Adipocyte (in vitro differentiated cells): ENCODE results near the gene GPC3.

Experiments used
- DNase-seq: peaks from one replicate; pipeline ENCODE4 v3.0.0-alpha.2; 2015; ENCODE audit warnings: low read depth
- H3K27me3 ChIP-seq: replicated peaks from 2 replicates; pipeline ENCODE4 v1.7.0; 2013; ENCODE audit warnings: mild to moderate bottlenecking, low read length, moderate library complexity; ENCODE audit not compliant: control insufficient read depth, insufficient read depth
- H3K36me3 ChIP-seq: 2 replicates; pipeline ENCODE4 v1.7.0; 2013; ENCODE audit warnings: low read length, mild to moderate bottlenecking, moderate library complexity; ENCODE audit not compliant: control insufficient read depth, insufficient read depth, severe bottlenecking
- H3K4me1 ChIP-seq: 2 replicates; pipeline ENCODE4 v1.7.0; 2013; ENCODE audit warnings: mild to moderate bottlenecking, low read length, moderate library complexity; ENCODE audit not compliant: control insufficient read depth, insufficient read depth
- H3K4me3 ChIP-seq: 2 replicates; pipeline ENCODE4 v1.7.0; 2013; ENCODE audit warnings: mild to moderate bottlenecking, low read length, moderate library complexity
- H3K9ac ChIP-seq: 2 replicates; pipeline ENCODE4 v1.7.0; 2013; ENCODE audit warnings: mild to moderate bottlenecking, low read length, moderate library complexity
- H3K9me3 ChIP-seq: 2 replicates; pipeline ENCODE4 v1.7.0; 2013; ENCODE audit warnings: mild to moderate bottlenecking, low read length, moderate library complexity; ENCODE audit not compliant: control insufficient read depth

The GPC3 gene

GRCh38 chrX:133943507-133943906 lies 41.9 kb downstream of the GPC3 start:
- no peak overlapping the region for H3K4me3 ChIP-seq
- H3K9me3 ChIP-seq: no peaks in the 10 kb centered on the region
- H3K4me1 ChIP-seq: peaks cover 11% of the 10 kb centered on the region
- no peak overlapping the region for H3K9ac ChIP-seq
- no peaks in the 10 kb centered on the region for H3K36me3 ChIP-seq
- no peak for DNase-seq
- H3K27me3 ChIP-seq: peaks cover 27% of the 10 kb centered on the region

- Histone ChIP-seq H3K27me3 (peaks cover 10% of the 10 kb centered on the region), H3K36me3 (no peaks in the 10 kb centered on the region), H3K9ac (no peak overlapping the region), H3K4me3 (no peak overlapping the region), H3K9me3 (no peaks in the 10 kb centered on the region), H3K4me1 (peaks cover 11% of the 10 kb centered on the region)
- DNase-seq: peak; percentile 40
Measured at GRCh38 chrX:133939655-133940302, 45.6 kb downstream of the GPC3 start.

- Histone ChIP-seq H3K9ac (no peak overlapping the region), H3K4me1 (peaks cover 11% of the 10 kb centered on the region), H3K4me3 (no peak overlapping the region), H3K36me3 (no peaks in the 10 kb centered on the region), H3K9me3 (no peaks in the 10 kb centered on the region), H3K27me3 (peaks cover 7% of the 10 kb centered on the region)
- DNase-seq: no peak
Measured at GRCh38 chrX:133938530-133938929, 46.9 kb downstream of the GPC3 start.

GRCh38 chrX:133937022-133937421 lies 48.4 kb downstream of the GPC3 start:
- Histone ChIP-seq H3K27me3 (peaks cover 7% of the 10 kb centered on the region), H3K4me1 (peaks cover 11% of the 10 kb centered on the region), H3K36me3 (no peaks in the 10 kb centered on the region), H3K9ac (no peak overlapping the region), H3K4me3 (no peak overlapping the region), H3K9me3 (no peaks in the 10 kb centered on the region)
- no peak for DNase-seq

- no peak for DNase-seq
- no peak overlapping the region for H3K4me3 ChIP-seq
- no peaks in the 10 kb centered on the region for H3K27me3 ChIP-seq
- no peaks in the 10 kb centered on the region for H3K9me3 ChIP-seq
- no peak overlapping the region for H3K9ac ChIP-seq
- H3K4me1 ChIP-seq: peaks cover 11% of the 10 kb centered on the region
- no peaks in the 10 kb centered on the region for H3K36me3 ChIP-seq
Measured at GRCh38 chrX:133935076-133935475, 50.3 kb downstream of the GPC3 start.

- H3K4me1 ChIP-seq: no peaks in the 10 kb centered on the region
- H3K36me3 ChIP-seq: no peaks in the 10 kb centered on the region
- H3K9ac ChIP-seq: no peak overlapping the region
- no peak for DNase-seq
- H3K9me3 ChIP-seq: peaks cover 5% of the 10 kb centered on the region
- no peaks in the 10 kb centered on the region for H3K27me3 ChIP-seq
- no peak overlapping the region for H3K4me3 ChIP-seq
Measured at GRCh38 chrX:133933316-133933715, 52.1 kb downstream of the GPC3 start.

- Histone ChIP-seq H3K36me3 (no peaks in the 10 kb centered on the region), H3K4me3 (no peak overlapping the region), H3K9ac (no peak overlapping the region), H3K4me1 (no peaks in the 10 kb centered on the region), H3K27me3 (no peaks in the 10 kb centered on the region), H3K9me3 (peaks cover 9% of the 10 kb centered on the region)
- DNase-seq: no peak
Measured at GRCh38 chrX:133929836-133930464, 55.4 kb downstream of the GPC3 start.

GRCh38 chrX:133928365-133928764 lies 57.0 kb downstream of the GPC3 start:
- Histone ChIP-seq H3K9ac (no peak overlapping the region), H3K36me3 (no peaks in the 10 kb centered on the region), H3K4me3 (no peak overlapping the region), H3K9me3 (peaks cover 9% of the 10 kb centered on the region), H3K27me3 (no peaks in the 10 kb centered on the region), H3K4me1 (no peaks in the 10 kb centered on the region)
- no peak for DNase-seq

- Histone ChIP-seq H3K9ac (no peak overlapping the region), H3K4me1 (no peaks in the 10 kb centered on the region), H3K27me3 (no peaks in the 10 kb centered on the region), H3K4me3 (no peak overlapping the region), H3K9me3 (peaks cover 9% of the 10 kb centered on the region), H3K36me3 (no peaks in the 10 kb centered on the region)
- DNase-seq: no peak
Measured at GRCh38 chrX:133926809-133927208, 58.6 kb downstream of the GPC3 start.

- Histone ChIP-seq H3K4me3 (no peak overlapping the region), H3K9ac (no peak overlapping the region), H3K9me3 (peaks cover 9% of the 10 kb centered on the region), H3K4me1 (no peaks in the 10 kb centered on the region), H3K27me3 (no peaks in the 10 kb centered on the region), H3K36me3 (no peaks in the 10 kb centered on the region)
- DNase-seq: no peak
Measured at GRCh38 chrX:133926099-133926498, 59.3 kb downstream of the GPC3 start.

GRCh38 chrX:133924548-133924947 lies 60.8 kb downstream of the GPC3 start:
- Histone ChIP-seq H3K4me3 (no peak overlapping the region), H3K4me1 (no peaks in the 10 kb centered on the region), H3K27me3 (peaks cover 2% of the 10 kb centered on the region), H3K9ac (no peak overlapping the region), H3K36me3 (no peaks in the 10 kb centered on the region), H3K9me3 (peaks cover 9% of the 10 kb centered on the region)
- DNase-seq: no peak

GRCh38 chrX:133923548-133923947 lies 61.8 kb downstream of the GPC3 start:
- Histone ChIP-seq H3K9ac (no peak overlapping the region), H3K4me3 (no peak overlapping the region), H3K27me3 (peaks cover 2% of the 10 kb centered on the region), H3K9me3 (peaks cover 6% of the 10 kb centered on the region), H3K4me1 (no peaks in the 10 kb centered on the region), H3K36me3 (no peaks in the 10 kb centered on the region)
- no peak for DNase-seq
